Thoracic aorta endothelial cell (primary cell): ENCODE measurements around the gene DNER. TPM values are rescaled to one million over a fixed set of nuclear protein-coding genes. Genes with fewer than 3 reads are reported as not detected.

ENCODE experiments used
- small RNA-seq: library from RNA; depleted of rRNA; stranded (forward); fragments of <200 nt; gene quantifications from one replicate; pipeline ENCODE3, GENCODE V24; 2012
- total RNA-seq: library from RNA; depleted of rRNA; stranded (reverse); fragments of >200 nt; gene quantifications from 2 replicates; pipeline ENCODE4 v1.2.3, GENCODE V29; 2012

DNER gene, protein sequence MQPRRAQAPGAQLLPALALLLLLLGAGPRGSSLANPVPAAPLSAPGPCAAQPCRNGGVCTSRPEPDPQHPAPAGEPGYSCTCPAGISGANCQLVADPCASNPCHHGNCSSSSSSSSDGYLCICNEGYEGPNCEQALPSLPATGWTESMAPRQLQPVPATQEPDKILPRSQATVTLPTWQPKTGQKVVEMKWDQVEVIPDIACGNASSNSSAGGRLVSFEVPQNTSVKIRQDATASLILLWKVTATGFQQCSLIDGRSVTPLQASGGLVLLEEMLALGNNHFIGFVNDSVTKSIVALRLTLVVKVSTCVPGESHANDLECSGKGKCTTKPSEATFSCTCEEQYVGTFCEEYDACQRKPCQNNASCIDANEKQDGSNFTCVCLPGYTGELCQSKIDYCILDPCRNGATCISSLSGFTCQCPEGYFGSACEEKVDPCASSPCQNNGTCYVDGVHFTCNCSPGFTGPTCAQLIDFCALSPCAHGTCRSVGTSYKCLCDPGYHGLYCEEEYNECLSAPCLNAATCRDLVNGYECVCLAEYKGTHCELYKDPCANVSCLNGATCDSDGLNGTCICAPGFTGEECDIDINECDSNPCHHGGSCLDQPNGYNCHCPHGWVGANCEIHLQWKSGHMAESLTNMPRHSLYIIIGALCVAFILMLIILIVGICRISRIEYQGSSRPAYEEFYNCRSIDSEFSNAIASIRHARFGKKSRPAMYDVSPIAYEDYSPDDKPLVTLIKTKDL
- total RNA-seq, result 0.07 and 0.13 TPM in 2 replicates

DNA sequence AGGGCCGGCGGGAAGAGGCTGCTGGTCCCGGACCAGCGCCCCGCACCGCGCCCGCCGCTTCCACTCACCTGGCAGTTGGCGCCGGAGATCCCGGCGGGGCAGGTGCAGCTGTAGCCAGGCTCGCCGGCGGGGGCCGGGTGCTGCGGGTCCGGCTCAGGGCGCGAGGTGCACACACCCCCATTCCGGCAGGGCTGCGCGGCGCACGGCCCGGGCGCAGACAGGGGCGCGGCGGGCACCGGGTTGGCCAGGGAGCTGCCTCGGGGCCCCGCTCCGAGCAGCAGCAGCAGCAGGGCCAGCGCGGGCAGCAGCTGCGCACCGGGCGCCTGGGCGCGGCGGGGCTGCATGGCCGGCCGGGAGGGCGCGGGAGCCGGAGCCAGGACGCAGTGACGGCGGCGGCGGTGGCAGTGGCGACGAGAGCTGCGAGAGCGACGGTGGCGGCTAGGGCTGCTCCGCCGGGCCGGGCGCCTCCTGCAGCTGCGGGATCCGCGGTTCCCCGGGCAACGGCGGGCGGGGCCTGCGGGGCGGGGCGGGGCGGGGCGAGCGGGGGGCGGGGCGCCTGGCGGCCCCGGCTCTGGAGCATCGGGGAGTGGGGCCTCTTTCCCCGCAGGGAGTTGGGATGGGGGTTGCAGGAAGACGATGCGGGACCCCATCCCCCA, at the start of gene DNER:
Gene DNER (minus strand): TSS at position 476 of the 656 bp plus-strand sequence. CDS start 132 bp downstream, at position 344.

Small RNA genes lying within 50 kb of the gene (small RNA-seq; reads per million reads assigned to genes)
- not detected for gene RNU7-9P

Other genes with a start within 250 kb of the DNER start
- gene TRIP12, start 207.5 kb upstream of the DNER start, total RNA-seq, result 348 and 389 TPM in 2 replicates
- 1.6 TPM in 2 replicates for gene FBXO36, start 207.9 kb upstream of the DNER start, total RNA-seq